Activated naive CD8-positive, alpha-beta T cell treated with anti-CD3 and anti-CD28 coated beads for 36 hours (primary cell): ENCODE data around the gene PER2. TPM values are rescaled to one million over a fixed set of nuclear protein-coding genes. Genes with fewer than 3 reads are reported as not detected.
"Not testable (repeated sequence)": the region's sequence is repeated elsewhere in the genome, so short reads cannot be mapped to it uniquely, and the experiment has no call there.

ENCODE experiments used
- DNase-seq: peaks from one replicate; pipeline ENCODE4 v3.0.0; 2021
- H3K27ac Mint-ChIP-seq: one replicate; pipeline ENCODE4 v1.8.0; 2022; ENCODE audit warnings: mild to moderate bottlenecking, moderate library complexity, mixed read lengths
- H3K27me3 Mint-ChIP-seq: one replicate; pipeline ENCODE4 v1.8.0; 2022; ENCODE audit warnings: mild to moderate bottlenecking, mixed read lengths
- H3K36me3 Mint-ChIP-seq: one replicate; pipeline ENCODE4 v1.8.0; 2021; ENCODE audit warnings: mild to moderate bottlenecking, mixed read lengths
- H3K4me1 Mint-ChIP-seq: one replicate; pipeline ENCODE4 v1.8.0; 2021; ENCODE audit warnings: mixed read lengths
- H3K4me3 Mint-ChIP-seq: one replicate; pipeline ENCODE4 v1.8.0; 2022; ENCODE audit warnings: mild to moderate bottlenecking, moderate library complexity, mixed read lengths
- H3K9me3 Mint-ChIP-seq: one replicate; pipeline ENCODE4 v1.8.0; 2022; ENCODE audit warnings: mixed read lengths
- total RNA-seq, 2 experiments: library from RNA; stranded (reverse); gene quantifications; one replicate each; pipeline ENCODE4 v1.2.3, GENCODE V29; 2021

The PER2 gene, protein sequence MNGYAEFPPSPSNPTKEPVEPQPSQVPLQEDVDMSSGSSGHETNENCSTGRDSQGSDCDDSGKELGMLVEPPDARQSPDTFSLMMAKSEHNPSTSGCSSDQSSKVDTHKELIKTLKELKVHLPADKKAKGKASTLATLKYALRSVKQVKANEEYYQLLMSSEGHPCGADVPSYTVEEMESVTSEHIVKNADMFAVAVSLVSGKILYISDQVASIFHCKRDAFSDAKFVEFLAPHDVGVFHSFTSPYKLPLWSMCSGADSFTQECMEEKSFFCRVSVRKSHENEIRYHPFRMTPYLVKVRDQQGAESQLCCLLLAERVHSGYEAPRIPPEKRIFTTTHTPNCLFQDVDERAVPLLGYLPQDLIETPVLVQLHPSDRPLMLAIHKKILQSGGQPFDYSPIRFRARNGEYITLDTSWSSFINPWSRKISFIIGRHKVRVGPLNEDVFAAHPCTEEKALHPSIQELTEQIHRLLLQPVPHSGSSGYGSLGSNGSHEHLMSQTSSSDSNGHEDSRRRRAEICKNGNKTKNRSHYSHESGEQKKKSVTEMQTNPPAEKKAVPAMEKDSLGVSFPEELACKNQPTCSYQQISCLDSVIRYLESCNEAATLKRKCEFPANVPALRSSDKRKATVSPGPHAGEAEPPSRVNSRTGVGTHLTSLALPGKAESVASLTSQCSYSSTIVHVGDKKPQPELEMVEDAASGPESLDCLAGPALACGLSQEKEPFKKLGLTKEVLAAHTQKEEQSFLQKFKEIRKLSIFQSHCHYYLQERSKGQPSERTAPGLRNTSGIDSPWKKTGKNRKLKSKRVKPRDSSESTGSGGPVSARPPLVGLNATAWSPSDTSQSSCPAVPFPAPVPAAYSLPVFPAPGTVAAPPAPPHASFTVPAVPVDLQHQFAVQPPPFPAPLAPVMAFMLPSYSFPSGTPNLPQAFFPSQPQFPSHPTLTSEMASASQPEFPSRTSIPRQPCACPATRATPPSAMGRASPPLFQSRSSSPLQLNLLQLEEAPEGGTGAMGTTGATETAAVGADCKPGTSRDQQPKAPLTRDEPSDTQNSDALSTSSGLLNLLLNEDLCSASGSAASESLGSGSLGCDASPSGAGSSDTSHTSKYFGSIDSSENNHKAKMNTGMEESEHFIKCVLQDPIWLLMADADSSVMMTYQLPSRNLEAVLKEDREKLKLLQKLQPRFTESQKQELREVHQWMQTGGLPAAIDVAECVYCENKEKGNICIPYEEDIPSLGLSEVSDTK (N-terminal part only)
- total RNA-seq = 10 to 100 TPM; 15.3 to 17.5 TPM

DNA sequence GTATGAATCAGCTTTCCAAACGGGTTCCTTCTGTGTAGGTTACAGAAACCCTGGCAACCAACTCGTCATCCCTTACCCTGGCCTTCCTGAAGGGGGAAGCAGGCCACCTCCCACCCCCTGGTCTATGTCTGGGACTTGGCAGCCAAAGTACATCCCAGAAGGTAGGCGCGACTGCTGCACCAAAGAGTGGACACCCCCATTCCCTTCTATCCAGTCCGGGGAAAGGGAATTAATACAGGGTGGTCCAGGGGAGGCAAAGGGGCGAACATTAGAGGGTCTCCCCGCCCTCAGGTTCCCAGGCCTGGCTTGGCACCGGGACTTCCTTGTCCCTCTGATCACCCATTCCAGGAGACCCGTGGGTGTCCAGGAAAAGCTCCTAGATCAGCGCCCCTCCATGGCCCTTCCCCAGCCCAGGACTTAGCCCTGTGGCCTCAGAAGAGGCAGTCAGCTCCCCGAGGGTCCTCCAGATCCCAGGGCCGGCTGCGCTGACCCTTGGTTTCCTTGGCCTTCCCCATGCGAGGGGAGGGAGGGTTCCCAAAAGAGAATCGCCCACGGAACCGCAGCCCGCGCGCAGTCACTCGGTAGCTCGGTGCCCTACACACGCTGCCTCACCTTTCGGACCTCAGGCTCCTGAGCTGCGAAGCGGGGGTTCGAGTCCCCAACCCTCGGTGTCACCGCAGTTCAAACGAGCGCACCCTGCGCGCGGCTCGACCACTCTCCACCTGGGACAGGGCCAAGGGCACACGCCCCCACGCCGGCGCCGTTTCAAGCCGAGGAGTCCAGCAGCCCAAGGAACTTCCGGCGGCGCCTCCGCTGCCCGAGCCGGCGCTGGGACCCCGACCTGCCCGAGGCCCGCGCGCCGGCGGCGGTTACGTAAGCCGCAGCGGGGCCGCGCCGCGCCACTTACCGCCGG, at the start of gene PER2:
TSS of gene PER2 (minus strand) at position 874 of the 913 bp plus-strand sequence. CDS start 10,674 bp downstream, outside the sequence.
- Mint-ChIP-seq H3K27me3 (no peaks in the 10 kb centered on the region), H3K9me3 (no peaks in the 10 kb centered on the region), H3K36me3 (peaks cover 2% of the 10 kb centered on the region), H3K4me1 (peaks cover 35% of the 10 kb centered on the region), H3K4me3 (peak within 1 kb of the TSS; percentile 94), H3K27ac (peak within 1 kb of the TSS; percentile 99)
- peak; percentile 45 for DNase-seq

- no peak for DNase-seq
- H3K36me3 Mint-ChIP-seq = no peaks in the 10 kb centered on the region
- no peaks in the 10 kb centered on the region for H3K9me3 Mint-ChIP-seq
- no peak overlapping the region for H3K27ac Mint-ChIP-seq
- peaks cover 12% of the 10 kb centered on the region for H3K4me1 Mint-ChIP-seq
- no peak overlapping the region for H3K4me3 Mint-ChIP-seq
- H3K27me3 Mint-ChIP-seq = no peaks in the 10 kb centered on the region
Measured at GRCh38 chr2:238337846-238338245, 49.4 kb upstream of the PER2 start.

GRCh38 chr2:238336793-238337444, 48.5 kb upstream of the PER2 start:
- Mint-ChIP-seq H3K9me3 (no peaks in the 10 kb centered on the region), H3K27ac (no peak overlapping the region), H3K4me1 (peaks cover 12% of the 10 kb centered on the region)

DNA sequence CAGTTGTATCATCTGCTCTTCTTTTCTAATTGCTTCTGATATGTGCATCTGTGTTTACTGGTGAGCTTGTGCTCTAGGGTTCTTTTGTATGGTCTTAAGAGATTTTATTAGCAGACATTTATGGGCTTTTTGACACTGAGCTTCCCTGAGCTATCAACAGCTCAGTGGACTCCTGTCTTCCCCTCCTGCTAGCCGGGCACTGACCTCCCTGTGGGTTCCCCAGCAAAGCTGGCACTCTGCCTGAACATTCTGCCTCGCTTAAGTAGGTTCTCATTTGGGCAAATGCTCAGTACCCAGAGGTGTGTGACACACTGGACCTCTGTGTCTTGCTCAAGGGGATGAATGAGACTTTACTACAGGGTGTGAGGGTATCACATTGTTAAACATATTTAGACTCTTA, 47.7 kb upstream of the PER2 start:
- no peak overlapping the region for H3K4me3 Mint-ChIP-seq
- peaks cover 12% of the 10 kb centered on the region for H3K4me1 Mint-ChIP-seq
- H3K9me3 Mint-ChIP-seq = no peaks in the 10 kb centered on the region
- no peaks in the 10 kb centered on the region for H3K27me3 Mint-ChIP-seq
- H3K27ac Mint-ChIP-seq = no peak overlapping the region
- no peak for DNase-seq
- no peaks in the 10 kb centered on the region for H3K36me3 Mint-ChIP-seq

More at GRCh38 chr2:238336793-238337444, 48.5 kb upstream of the PER2 start:
- H3K27me3 Mint-ChIP-seq = no peaks in the 10 kb centered on the region
- H3K4me3 Mint-ChIP-seq = no peak overlapping the region
- H3K36me3 Mint-ChIP-seq = no peaks in the 10 kb centered on the region
- DNase-seq = no peak

DNA sequence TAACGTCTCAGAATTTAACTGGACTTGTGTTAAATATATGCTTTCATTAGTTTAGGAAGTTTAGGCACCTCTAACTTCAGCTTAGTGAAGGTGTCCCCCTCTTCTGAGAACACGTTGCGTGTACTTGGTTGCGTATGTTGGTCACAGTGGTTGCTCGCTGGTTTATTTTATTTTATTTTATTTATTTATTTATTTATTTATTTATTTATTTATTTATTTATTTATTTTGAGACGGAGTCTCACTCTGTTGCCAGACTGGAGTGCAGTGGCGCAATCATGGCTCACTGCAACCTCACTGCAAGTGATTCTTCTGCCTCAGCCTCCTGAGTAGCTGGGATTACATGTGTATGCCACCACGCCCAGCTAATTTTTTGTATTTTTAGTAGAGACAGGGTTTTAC, 47.2 kb upstream of the PER2 start:
- not testable (repeated sequence) for H3K4me3 Mint-ChIP-seq, H3K27me3 Mint-ChIP-seq, H3K9me3 Mint-ChIP-seq, H3K36me3 Mint-ChIP-seq, DNase-seq, H3K27ac Mint-ChIP-seq
- peaks cover 12% of the 10 kb centered on the region for H3K4me1 Mint-ChIP-seq

- Mint-ChIP-seq H3K27ac (no peak overlapping the region), H3K4me1 (peaks cover 12% of the 10 kb centered on the region), H3K9me3 (no peaks in the 10 kb centered on the region), H3K4me3 (no peak overlapping the region), H3K36me3 (peaks cover under 1% of the 10 kb centered on the region), H3K27me3 (no peaks in the 10 kb centered on the region)
- no peak for DNase-seq
Measured at GRCh38 chr2:238334885-238335284, 46.5 kb upstream of the PER2 start.

- DNase-seq = no peak
- H3K27ac Mint-ChIP-seq = no peak overlapping the region
- H3K27me3 Mint-ChIP-seq = no peaks in the 10 kb centered on the region
- peaks cover 2% of the 10 kb centered on the region for H3K9me3 Mint-ChIP-seq
- H3K4me1 Mint-ChIP-seq = no peaks in the 10 kb centered on the region
- H3K4me3 Mint-ChIP-seq = no peak overlapping the region
- H3K36me3 Mint-ChIP-seq = peaks cover 19% of the 10 kb centered on the region
Measured at GRCh38 chr2:238331916-238332315, 43.5 kb upstream of the PER2 start.

DNA sequence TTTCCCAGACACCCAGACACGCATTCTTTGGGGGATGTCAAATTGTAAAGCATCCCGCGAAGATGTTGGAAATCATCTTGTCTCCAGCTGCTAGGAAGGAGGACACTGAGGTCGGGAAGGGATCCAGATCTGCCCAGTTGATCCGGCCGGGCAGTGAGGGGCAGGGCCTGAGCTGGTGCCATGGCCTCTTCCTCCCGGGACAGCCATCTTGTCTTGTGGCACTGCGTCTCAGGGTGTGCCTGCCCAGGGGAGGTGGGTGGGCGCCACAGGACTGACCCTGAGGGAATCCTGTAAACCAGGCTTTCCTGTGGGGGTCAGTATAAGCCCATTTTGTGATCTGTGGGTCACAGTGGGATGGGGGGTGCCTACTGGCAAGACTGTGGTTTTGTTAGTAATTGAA, 42.0 kb upstream of the PER2 start:
- H3K27me3 Mint-ChIP-seq = no peaks in the 10 kb centered on the region
- DNase-seq = no peak
- peaks cover 3% of the 10 kb centered on the region for H3K4me1 Mint-ChIP-seq
- H3K36me3 Mint-ChIP-seq = peaks cover 24% of the 10 kb centered on the region
- H3K27ac Mint-ChIP-seq = no peak overlapping the region
- peaks cover 2% of the 10 kb centered on the region for H3K9me3 Mint-ChIP-seq
- no peak overlapping the region for H3K4me3 Mint-ChIP-seq

DNA sequence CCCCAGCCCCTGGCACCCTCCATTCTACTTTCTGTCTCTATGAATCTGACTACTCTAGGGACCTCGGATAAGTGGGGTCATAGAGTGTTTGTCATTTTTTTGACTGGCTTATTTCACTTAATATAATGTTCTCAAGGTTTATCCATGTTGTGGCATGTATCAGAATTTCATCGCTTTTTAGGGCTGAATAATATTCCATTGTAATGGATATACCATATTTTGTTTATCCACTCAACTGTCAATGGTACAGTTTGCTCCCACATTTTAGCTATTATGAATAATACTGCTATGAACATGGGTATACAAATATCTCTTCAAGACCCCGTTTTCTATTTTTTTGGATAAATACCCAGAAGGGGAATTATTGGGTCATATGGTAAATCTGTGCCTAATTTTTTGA, 39.3 kb upstream of the PER2 start:
- H3K27ac Mint-ChIP-seq = no peak overlapping the region
- peaks cover 2% of the 10 kb centered on the region for H3K9me3 Mint-ChIP-seq
- H3K4me3 Mint-ChIP-seq = no peak overlapping the region
- peaks cover 3% of the 10 kb centered on the region for H3K4me1 Mint-ChIP-seq
- no peaks in the 10 kb centered on the region for H3K27me3 Mint-ChIP-seq
- peaks cover 25% of the 10 kb centered on the region for H3K36me3 Mint-ChIP-seq
- no peak for DNase-seq

GRCh38 chr2:238326801-238327365, 38.5 kb upstream of the PER2 start:
- H3K27ac Mint-ChIP-seq = no peak overlapping the region
- peaks cover 25% of the 10 kb centered on the region for H3K36me3 Mint-ChIP-seq
- peaks cover 3% of the 10 kb centered on the region for H3K4me1 Mint-ChIP-seq

DNA sequence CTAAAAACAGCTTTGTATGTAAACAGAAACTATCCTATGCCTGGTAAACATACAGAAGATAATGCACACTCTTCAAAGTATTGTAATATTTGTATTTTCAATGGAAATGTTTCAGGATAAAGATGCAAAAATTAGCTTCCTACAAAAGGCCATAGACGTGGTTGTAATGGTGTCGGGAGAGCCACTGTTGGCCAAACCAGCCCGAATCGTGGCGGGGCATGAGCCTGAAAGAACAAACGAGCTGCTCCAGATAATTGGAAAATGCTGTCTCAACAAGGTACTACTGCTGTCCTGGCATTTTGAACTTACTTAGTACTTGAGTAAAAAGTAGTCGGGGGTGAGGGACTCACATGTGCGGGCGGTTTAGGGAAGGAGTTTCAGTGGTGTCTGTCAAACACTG, 37.3 kb upstream of the PER2 start:
- Mint-ChIP-seq H3K27ac (no peak overlapping the region), H3K9me3 (peaks cover 2% of the 10 kb centered on the region), H3K36me3 (peaks cover 25% of the 10 kb centered on the region), H3K4me3 (no peak overlapping the region), H3K27me3 (no peaks in the 10 kb centered on the region), H3K4me1 (peaks cover 12% of the 10 kb centered on the region)
- no peak for DNase-seq

More at GRCh38 chr2:238326801-238327365, 38.5 kb upstream of the PER2 start:
- Mint-ChIP-seq H3K9me3 (peaks cover 2% of the 10 kb centered on the region), H3K4me3 (no peak overlapping the region), H3K27me3 (no peaks in the 10 kb centered on the region)
- DNase-seq = no peak

GRCh38 chr2:238324248-238324647, 35.8 kb upstream of the PER2 start:
- not testable (repeated sequence) for H3K27ac Mint-ChIP-seq, DNase-seq, H3K4me3 Mint-ChIP-seq, H3K9me3 Mint-ChIP-seq, H3K27me3 Mint-ChIP-seq
- Mint-ChIP-seq H3K4me1 (peaks cover 20% of the 10 kb centered on the region), H3K36me3 (peaks cover 24% of the 10 kb centered on the region)

GRCh38 chr2:238322001-238322411, 33.6 kb upstream of the PER2 start:
- no peak overlapping the region for H3K27ac Mint-ChIP-seq
- peak overlapping the region; percentile 77 for H3K4me3 Mint-ChIP-seq
- DNase-seq = no peak
- H3K36me3 Mint-ChIP-seq = peaks cover 7% of the 10 kb centered on the region
- H3K9me3 Mint-ChIP-seq = no peaks in the 10 kb centered on the region
- no peaks in the 10 kb centered on the region for H3K27me3 Mint-ChIP-seq
- H3K4me1 Mint-ChIP-seq = peaks cover 20% of the 10 kb centered on the region
